Measurements from ENCODE around the gene COX4I1.

COX4I1 gene

GRCh38 chr16:85780281-85780680 is 19.2 kb upstream of the COX4I1 start:
- TF ChIP-seq POLR2A (IDR thresholded peaks at IDR 0.05; ENCODE audit: low read length) (no peak), GATA1 (IDR thresholded peaks at IDR 0.05; ENCODE audit: low read depth, low read length) (no peak)
- no peak for DNase-seq

- TF ChIP-seq GATA1 (IDR thresholded peaks at IDR 0.05; ENCODE audit: low read depth, low read length) (no peak), POLR2A (IDR thresholded peaks at IDR 0.05; ENCODE audit: low read length) (no peak)
- no peak for DNase-seq
These were observed 18.3 kb upstream of the COX4I1 start for GRCh38 chr16:85781156-85781555.

GRCh38 chr16:85781695-85782370 is 17.7 kb upstream of the COX4I1 start:
- no peak for DNase-seq
- no peak for TF ChIP-seq POLR2A (IDR thresholded peaks at IDR 0.05; ENCODE audit: low read length)
- no peak for TF ChIP-seq GATA1 (IDR thresholded peaks at IDR 0.05; ENCODE audit: low read depth, low read length)

- no peak for DNase-seq
- TF ChIP-seq POLR2A (IDR thresholded peaks at IDR 0.05; ENCODE audit: low read length), result no peak
- TF ChIP-seq GATA1 (IDR thresholded peaks at IDR 0.05; ENCODE audit: low read depth, low read length), result no peak
These were observed 17.0 kb upstream of the COX4I1 start for GRCh38 chr16:85782451-85782850.

- no peak for TF ChIP-seq GATA1 (IDR thresholded peaks at IDR 0.05; ENCODE audit: low read depth, low read length)
- TF ChIP-seq POLR2A (IDR thresholded peaks at IDR 0.05; ENCODE audit: low read length), result no peak
These were observed 16.1 kb upstream of the COX4I1 start for GRCh38 chr16:85783441-85783840.

GRCh38 chr16:85784813-85785212 is 14.7 kb upstream of the COX4I1 start:
- no peak for TF ChIP-seq POLR2A (IDR thresholded peaks at IDR 0.05; ENCODE audit: low read length)
- DNase-seq, result no peak

More at GRCh38 chr16:85783441-85783840, 16.1 kb upstream of the COX4I1 start:
- no peak for DNase-seq

GRCh38 chr16:85785927-85786326 is 13.6 kb upstream of the COX4I1 start:
- no peak for DNase-seq
- TF ChIP-seq GATA1 (IDR thresholded peaks at IDR 0.05; ENCODE audit: low read depth, low read length), result no peak
- no peak for TF ChIP-seq POLR2A (IDR thresholded peaks at IDR 0.05; ENCODE audit: low read length)

- TF ChIP-seq GATA1 (IDR thresholded peaks at IDR 0.05; ENCODE audit: low read depth, low read length) (no peak), POLR2A (IDR thresholded peaks at IDR 0.05; ENCODE audit: low read length) (no peak)
These were observed 10.7 kb upstream of the COX4I1 start for GRCh38 chr16:85788819-85789218.

GRCh38 chr16:85789773-85790172 is 9.7 kb upstream of the COX4I1 start:
- no peak for DNase-seq
- TF ChIP-seq GATA1 (IDR thresholded peaks at IDR 0.05; ENCODE audit: low read depth, low read length) (no peak), POLR2A (IDR thresholded peaks at IDR 0.05; ENCODE audit: low read length) (no peak)

More at GRCh38 chr16:85788819-85789218, 10.7 kb upstream of the COX4I1 start:
- DNase-seq, result no peak

- DNase-seq, result no peak
These were observed 5.7 kb upstream of the COX4I1 start for GRCh38 chr16:85793662-85794298.

GRCh38 chr16:85794696-85795095 is 4.8 kb upstream of the COX4I1 start:
- DNase-seq, result no peak
- TF ChIP-seq POLR2A (IDR thresholded peaks at IDR 0.05; ENCODE audit: low read length) (no peak), GATA1 (IDR thresholded peaks at IDR 0.05; ENCODE audit: low read depth, low read length) (no peak)

More at GRCh38 chr16:85793662-85794298, 5.7 kb upstream of the COX4I1 start:
- no peak for TF ChIP-seq POLR2A (IDR thresholded peaks at IDR 0.05; ENCODE audit: low read length)
- no peak for TF ChIP-seq GATA1 (IDR thresholded peaks at IDR 0.05; ENCODE audit: low read depth, low read length)

GRCh38 chr16:85796152-85796551 is 3.3 kb upstream of the COX4I1 start:
- DNase-seq, result no peak
- TF ChIP-seq POLR2A (IDR thresholded peaks at IDR 0.05; ENCODE audit: low read length), result no peak

- no peak for TF ChIP-seq GATA1 (IDR thresholded peaks at IDR 0.05; ENCODE audit: low read depth, low read length)
- TF ChIP-seq POLR2A (IDR thresholded peaks at IDR 0.05; ENCODE audit: low read length), result no peak
- no peak for DNase-seq
These were observed 2.9 kb upstream of the COX4I1 start for GRCh38 chr16:85796599-85796998.

GRCh38 chr16:85798283-85798776 is 1.2 kb upstream of the COX4I1 start:
- peak; percentile 41 to 56 for DNase-seq
- no peak for TF ChIP-seq GATA1 (IDR thresholded peaks at IDR 0.05; ENCODE audit: low read depth, low read length)
- no peak for TF ChIP-seq POLR2A (IDR thresholded peaks at IDR 0.05; ENCODE audit: low read length)

Data from erythroblast (primary cell).